Right lobe of liver (tissue), 6 donors: ENCODE data around the gene CACNB4. TPM values are rescaled to one million over a fixed set of nuclear protein-coding genes. Genes with fewer than 3 reads are reported as not detected.

Source experiments
- ATAC-seq, 4 donors: fragments of 200-7000 bp; cut with Tn5 transposase; one replicate each; pipeline ENCODE4 v1.9.1; 2020; ENCODE audit warnings: mild to moderate bottlenecking in 4 of 4, moderate library complexity in 4 of 4
- DNase-seq, 3 donors: peaks; one replicate each; pipeline ENCODE4 v3.0.0-alpha.2; 2020
- H3K27ac ChIP-seq, 3 donors: fragments of 200-600 bp; one replicate each; pipeline ENCODE4 v1.8.0; 2022
- H3K27me3 ChIP-seq, 2 donors: fragments of 200-600 bp; one replicate each; pipeline ENCODE4 v1.8.0; 2022
- H3K36me3 ChIP-seq, 4 donors: fragments of 200-600 bp; sonication (generic) in 1 of 4; one replicate each; pipeline versions ENCODE4 v1.5.1 to v1.8.0; 2017 to 2022; ENCODE audit warnings: control low read depth in 1 of 4
- H3K4me1 ChIP-seq, 4 donors: fragments of 200-600 bp; sonication (generic) in 1 of 4; one replicate each; pipeline versions ENCODE4 v1.5.1 to v1.8.0; 2017 to 2022; ENCODE audit warnings: control low read depth in 1 of 4
- H3K4me3 ChIP-seq, 3 donors: fragments of 200-600 bp; one replicate each; pipeline ENCODE4 v1.8.0; 2022
- H3K9me3 ChIP-seq, 4 donors: fragments of 200-600 bp; sonication (generic) in 1 of 4; one replicate each; pipeline versions ENCODE4 v1.5.1 to v1.8.0; 2017 to 2022; ENCODE audit warnings: control low read depth in 1 of 4
- CTCF ChIP-seq, 4 donors: fragments of 200-600 bp in 3 of 4; fragments of 450-650 bp in 1 of 4; IDR thresholded peaks; one replicate each; pipeline versions ENCODE4 v1.5.1 to v1.8.0; 2016 to 2022; ENCODE audit warnings: antibody characterized with exemption in 4 of 4, mild to moderate bottlenecking in 2 of 4
- POLR2A ChIP-seq: fragments of 450-650 bp; IDR thresholded peaks from one replicate; pipeline ENCODE4 v1.6.1; 2017; ENCODE audit warnings: antibody characterized with exemption, mild to moderate bottlenecking
- WGBS: methylation state at CpG from one replicate; pipeline ENCODE4 v1.1.6; 2018; ENCODE audit warnings: low coverage, low lambda C conversion rate; ENCODE audit not compliant: insufficient coverage; ENCODE audit errors: missing lambda C conversion rate; 5-methylcytosine and 5-hydroxymethylcytosine counted together
- intact Hi-C, 2 donors: fragments of 100-400 bp; cut with DNase I; formaldehyde crosslinking; loops; one replicate each; pipeline versions ENCODE4 v1.11.2 to v1.14.1; 2022
- total RNA-seq, 6 experiments: library from RNA; depleted of rRNA in 2 of 6; stranded (reverse); fragments of >200 nt in 2 of 6; fragmentation: NEBNext Ultra II Directional in 3 of 6; extraction: Animal tissue kit (Norgen Biotek cat#: 25700) in 3 of 6; gene quantifications; one replicate each; pipeline versions ENCODE4 v1.1.0 to v1.2.4, GENCODE V29; 2016 to 2023
- donor health status: DM: no; HTN: yes; CAD: no.
- donor health status: DM: no; HTN: no; CAD: no.
- donor health status: DM: no; HTN: no; CAD: no.
- donor health status: DM: no; HTN: yes; CAD: no.
- donor health status: DM: no; HTN: yes; CAD: no.

Gene CACNB4
- total RNA-seq, 6 experiments from 2014 or later: 0.06 to 0.49 (median 0.25) TPM

DNA sequence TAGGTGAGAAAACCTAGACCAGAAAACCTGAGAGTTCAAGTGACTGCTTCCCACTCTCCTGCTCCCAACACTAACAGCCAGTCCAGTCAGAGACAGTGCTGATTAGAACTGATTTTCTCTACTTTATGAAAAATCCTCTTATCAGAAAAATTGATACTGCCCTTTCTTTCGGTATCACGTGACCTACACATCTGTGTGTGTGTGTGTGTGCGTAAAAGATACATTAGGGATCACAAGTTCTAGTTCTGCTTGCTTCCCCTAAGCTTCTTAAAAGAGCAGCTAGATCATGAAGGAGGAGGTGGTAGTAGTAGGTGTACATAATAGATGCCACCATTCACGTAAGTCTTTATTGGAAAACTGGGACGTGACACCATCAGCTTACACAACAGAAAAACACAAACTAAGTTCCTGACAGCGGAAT lies 272.1 kb downstream of the CACNB4 start:
- no peak for DNase-seq
- H3K27me3 ChIP-seq: no peaks in the 10 kb centered on the region
- no peak overlapping the region for H3K27ac ChIP-seq
- peaks cover 0 to 9% (median 2%) of the 10 kb centered on the region in 4 donors for H3K4me1 ChIP-seq
- no peaks in the 10 kb centered on the region for H3K9me3 ChIP-seq
- TF ChIP-seq CTCF (IDR thresholded peaks at IDR 0.05) (no peak), POLR2A (no peak)
- H3K4me3 ChIP-seq: peak overlapping the region; percentile 81 to 87 (median 84)
- H3K36me3 ChIP-seq: no peaks in the 10 kb centered on the region
- intact Hi-C loops: no loop called here
- peak in 1 of 4 donors; percentile 12 for ATAC-seq
- WGBS: 22% methylated on average over 6 of the region's 6 CpGs

- no peaks in the 10 kb centered on the region for H3K9me3 ChIP-seq
Measured at GRCh38 chr2:151824886-151825285, 274.0 kb downstream of the CACNB4 start.

DNA sequence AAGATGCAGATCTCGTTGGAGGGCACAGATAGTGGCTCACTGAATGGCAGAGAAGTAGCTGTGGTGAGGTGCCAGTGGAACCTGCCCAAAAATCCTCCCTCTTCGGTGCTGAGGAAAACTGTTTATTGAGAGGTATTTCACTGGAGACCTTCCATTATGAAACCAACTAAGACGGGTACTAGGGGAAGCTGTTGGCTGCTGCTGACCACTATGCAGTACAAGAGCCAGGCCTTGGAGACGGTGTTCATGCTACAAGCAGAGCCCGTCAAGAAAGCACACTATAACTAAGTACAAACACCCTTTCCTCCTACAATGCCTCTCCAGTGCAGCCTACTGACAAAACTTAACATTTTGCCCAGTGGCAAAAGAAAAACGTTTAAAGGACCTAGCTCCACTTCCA lies 275.2 kb downstream of the CACNB4 start:
- WGBS: 33% methylated on average over 1 of the region's 6 CpGs
- no peak overlapping the region for H3K27ac ChIP-seq

More at GRCh38 chr2:151824886-151825285, 274.0 kb downstream of the CACNB4 start:
- 70% methylated on average over 2 of the region's 2 CpGs for WGBS
- H3K36me3 ChIP-seq: no peaks in the 10 kb centered on the region
- intact Hi-C loops: no loop called here
- H3K27me3 ChIP-seq: no peaks in the 10 kb centered on the region
- no peak overlapping the region for H3K27ac ChIP-seq
- H3K4me3 ChIP-seq: no peak overlapping the region
- no peak for DNase-seq
- TF ChIP-seq CTCF (IDR thresholded peaks at IDR 0.05) (no peak), POLR2A (no peak)
- no peak for ATAC-seq
- H3K4me1 ChIP-seq: peaks cover 0 to 9% (median 2%) of the 10 kb centered on the region in 4 donors

GRCh38 chr2:151819920-151820319 lies 278.9 kb downstream of the CACNB4 start:
- Histone ChIP-seq H3K27ac (no peak overlapping the region), H3K9me3 (no peaks in the 10 kb centered on the region), H3K4me3 (no peak overlapping the region), H3K4me1 (no peaks in the 10 kb centered on the region), H3K36me3 (no peaks in the 10 kb centered on the region), H3K27me3 (no peaks in the 10 kb centered on the region)
- WGBS: 100% methylated on average over 2 of the region's 2 CpGs
- ATAC-seq (no peak), DNase-seq (no peak)
- no peak for TF ChIP-seq CTCF (IDR thresholded peaks at IDR 0.05)
- no peak for TF ChIP-seq POLR2A
- intact Hi-C loops: no loop called here

More for the DNA sequence above, 275.2 kb downstream of the CACNB4 start:
- intact Hi-C loops: no loop called here
- TF ChIP-seq CTCF (IDR thresholded peaks at IDR 0.05) (no peak), POLR2A (no peak)
- no peaks in the 10 kb centered on the region for H3K27me3 ChIP-seq
- no peaks in the 10 kb centered on the region for H3K9me3 ChIP-seq
- ATAC-seq: no peak
- no peak overlapping the region for H3K4me3 ChIP-seq
- H3K36me3 ChIP-seq: no peaks in the 10 kb centered on the region
- H3K4me1 ChIP-seq: peaks cover 0 to 9% (median under 1%) of the 10 kb centered on the region in 4 donors
- no peak for DNase-seq

GRCh38 chr2:151817929-151818328 lies 280.9 kb downstream of the CACNB4 start:
- 97% methylated on average over 3 of the region's 3 CpGs for WGBS
- intact Hi-C loops: no loop called here

More at GRCh38 chr2:151817929-151818328, 280.9 kb downstream of the CACNB4 start:
- no peaks in the 10 kb centered on the region for H3K27me3 ChIP-seq
- no peak for DNase-seq
- TF ChIP-seq CTCF (IDR thresholded peaks at IDR 0.05): no peak
- TF ChIP-seq POLR2A: no peak
- no peak for ATAC-seq
- H3K27ac ChIP-seq: no peak overlapping the region
- no peaks in the 10 kb centered on the region for H3K9me3 ChIP-seq
- no peaks in the 10 kb centered on the region for H3K4me1 ChIP-seq
- H3K4me3 ChIP-seq: no peak overlapping the region
- peaks cover 0 to 11% (median 4%) of the 10 kb centered on the region in 4 donors for H3K36me3 ChIP-seq
